ENCODE measurements around the gene KCTD13.

DNA sequence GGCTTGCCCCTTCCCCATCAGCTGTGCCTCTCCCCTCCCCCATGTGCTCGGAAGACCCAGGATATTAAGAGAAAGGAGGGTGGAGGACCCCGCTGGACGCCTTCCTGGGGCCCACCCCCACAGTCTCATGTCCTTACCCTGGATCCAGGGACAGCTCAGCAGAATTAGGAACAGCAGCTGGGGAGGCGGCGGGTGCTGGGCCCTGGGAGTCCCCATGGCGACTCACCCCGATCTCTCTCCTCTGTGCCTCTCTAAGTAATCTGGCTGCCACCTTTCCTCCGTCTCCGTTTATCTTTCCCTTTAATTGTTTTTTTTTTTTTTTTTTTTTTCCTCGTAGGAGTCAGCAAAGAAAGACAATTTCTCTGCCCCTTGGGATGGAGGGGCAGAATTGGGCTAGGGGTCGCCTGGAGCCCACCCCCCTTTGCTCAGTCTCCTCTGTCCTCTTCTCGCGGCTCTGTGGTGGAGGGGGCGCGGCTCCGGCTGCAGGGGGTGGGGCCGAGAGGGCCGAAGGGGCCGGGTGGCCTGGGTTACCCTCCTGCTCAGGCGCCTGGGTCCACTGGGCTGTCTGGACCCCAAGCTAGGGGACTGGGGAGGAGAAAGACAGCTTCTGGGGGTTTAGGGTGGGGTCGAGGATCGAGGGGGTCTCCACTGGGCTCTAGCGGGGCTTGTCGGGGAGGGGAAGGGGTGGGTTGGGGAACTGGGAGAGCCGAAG is 27.1 kb downstream of the KCTD13 start:
- TF ChIP-seq EZH2phosphoT487 (conservative IDR thresholded peaks at IDR 0.05; ENCODE audit: low read length) = no peak
- TF ChIP-seq, protein P1, sequence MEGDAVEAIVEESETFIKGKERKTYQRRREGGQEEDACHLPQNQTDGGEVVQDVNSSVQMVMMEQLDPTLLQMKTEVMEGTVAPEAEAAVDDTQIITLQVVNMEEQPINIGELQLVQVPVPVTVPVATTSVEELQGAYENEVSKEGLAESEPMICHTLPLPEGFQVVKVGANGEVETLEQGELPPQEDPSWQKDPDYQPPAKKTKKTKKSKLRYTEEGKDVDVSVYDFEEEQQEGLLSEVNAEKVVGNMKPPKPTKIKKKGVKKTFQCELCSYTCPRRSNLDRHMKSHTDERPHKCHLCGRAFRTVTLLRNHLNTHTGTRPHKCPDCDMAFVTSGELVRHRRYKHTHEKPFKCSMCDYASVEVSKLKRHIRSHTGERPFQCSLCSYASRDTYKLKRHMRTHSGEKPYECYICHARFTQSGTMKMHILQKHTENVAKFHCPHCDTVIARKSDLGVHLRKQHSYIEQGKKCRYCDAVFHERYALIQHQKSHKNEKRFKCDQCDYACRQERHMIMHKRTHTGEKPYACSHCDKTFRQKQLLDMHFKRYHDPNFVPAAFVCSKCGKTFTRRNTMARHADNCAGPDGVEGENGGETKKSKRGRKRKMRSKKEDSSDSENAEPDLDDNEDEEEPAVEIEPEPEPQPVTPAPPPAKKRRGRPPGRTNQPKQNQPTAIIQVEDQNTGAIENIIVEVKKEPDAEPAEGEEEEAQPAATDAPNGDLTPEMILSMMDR (IDR thresholded peaks at IDR 0.05; ENCODE audit: insufficient read depth, low read length, poor library complexity, severe bottlenecking) = no peak

Data from SU-DHL-6 (cell line).